A549 (cell line): ENCODE measurements around the gene FAM9B. TPM values are rescaled to one million over a fixed set of nuclear protein-coding genes. Genes with fewer than 3 reads are reported as not detected.

Source experiments
- ATAC-seq, 2 experiments: fragments of 200-7000 bp in 1 of 2; fragments of >200 bp in 1 of 2; cut with Nextera tagmentation in 1 of 2; cut with Tn5 transposase in 1 of 2; 3 replicates each; pipeline versions ENCODE4 v1.8.0 to v1.9.1; 2018 to 2020; ENCODE audit warnings: mild to moderate bottlenecking in 1 of 2, moderate library complexity in 1 of 2
- CTCF ChIA-PET: fragments of 300-600 bp; sonication (Branson Sonifier 250); formaldehyde crosslinking; extraction: SDS; loops from one replicate; lab custom pipeline; 2021; ENCODE audit warnings: antibody characterized with exemption, inconsistent platforms; lab: Yijun Ruan, JAX
- POLR2A ChIA-PET: fragments of 350-600 bp; formaldehyde crosslinking; extraction: SDS; loops from one replicate; lab custom pipeline; 2021; ENCODE audit warnings: antibody characterized with exemption, inconsistent platforms; lab: Yijun Ruan, JAX
- DNase-seq, 2 experiments: peaks; one replicate each; pipeline versions ENCODE4 v3.0.0 to v3.0.0-alpha.2; 2011 to 2016; ENCODE audit warnings: low read depth in 1 of 2, low spot score in 1 of 2
- FAIRE-seq: peaks from 2 replicates; lab custom pipeline; 2011; peaks lifted over from hg19 to GRCh38; lab: Jason Lieb, UNC
- H3K27ac ChIP-seq, 2 experiments: fragments of >200 bp; sonication (Bioruptor Twin); formaldehyde crosslinking; 3 replicates each; pipeline ENCODE4 v1.5.1; 2016 to 2017
- H3K4me1 ChIP-seq: fragments of >200 bp; sonication (Bioruptor Twin); formaldehyde crosslinking; 3 replicates; pipeline ENCODE4 v1.6.1; 2016
- H3K4me2 ChIP-seq: fragments of >200 bp; sonication (Bioruptor Twin); formaldehyde crosslinking; 3 replicates; pipeline ENCODE4 v1.6.1; 2016
- H3K4me3 ChIP-seq: fragments of >200 bp; sonication (Bioruptor Twin); formaldehyde crosslinking; 3 replicates; pipeline ENCODE4 v1.5.1; 2016
- H3K9me3 ChIP-seq: fragments of >200 bp; sonication (Bioruptor Twin); formaldehyde crosslinking; 3 replicates; pipeline ENCODE4 v1.6.1; 2016
- CBX2 ChIP-seq: fragments of 200-600 bp; sonication (generic); IDR thresholded peaks from 2 replicates; pipeline ENCODE4 v1.6.1; 2016; ENCODE audit warnings: low read depth, mild to moderate bottlenecking, borderline replicate concordance
- CEBPB ChIP-seq, 2 experiments: fragments of >200 bp in 1 of 2; sonication (Bioruptor Twin) in 1 of 2; formaldehyde crosslinking in 1 of 2; IDR thresholded peaks; 2 replicates each; pipeline ENCODE4 v1.6.1; 2012 to 2016
- CHD2 ChIP-seq: fragments of 150-350 bp; IDR thresholded peaks from 2 replicates; pipeline ENCODE4 v1.6.1; 2014; ENCODE audit warnings: low read length; ENCODE audit not compliant: partially characterized antibody
- CHD4 ChIP-seq: fragments of 200-600 bp; sonication (generic); IDR thresholded peaks from 2 replicates; pipeline ENCODE4 v1.6.1; 2016; ENCODE audit warnings: antibody characterized with exemption, mild to moderate bottlenecking, borderline replicate concordance
- ELK1 ChIP-seq: fragments of 150-350 bp; IDR thresholded peaks from 2 replicates; pipeline ENCODE4 v1.6.1; 2014; ENCODE audit warnings: low read depth, mild to moderate bottlenecking, low read length
- FOSL2 ChIP-seq, 2 experiments: fragments of 450-650 bp in 1 of 2; fragments of >200 bp in 1 of 2; sonication (Bioruptor Twin) in 1 of 2; formaldehyde crosslinking; IDR thresholded peaks; 2 replicates each; pipeline versions ENCODE4 v1.5.0 to v1.6.1; 2016 to 2020; ENCODE audit warnings: mild to moderate bottlenecking in 1 of 2, moderate library complexity in 1 of 2
- GATA3 ChIP-seq: IDR thresholded peaks from 2 replicates; pipeline ENCODE4 v1.6.1; 2012; ENCODE audit warnings: borderline replicate concordance
- HES2 ChIP-seq: fragments of >200 bp; sonication (Bioruptor Twin); formaldehyde crosslinking; IDR thresholded peaks from 2 replicates; pipeline ENCODE4 v1.6.1; 2016
- HOXA7 ChIP-seq: fragments of 250-450 bp; sonication (Bioruptor Pico); IDR thresholded peaks from 2 replicates; pipeline ENCODE4 v1.5.0; 2020; ENCODE audit warnings: mild to moderate bottlenecking, moderate library complexity
- HOXB5 ChIP-seq: fragments of 250-450 bp; sonication (Bioruptor Pico); IDR thresholded peaks from 2 replicates; pipeline ENCODE4 v1.5.0; 2020; ENCODE audit warnings: mild to moderate bottlenecking, moderate library complexity
- MAFK ChIP-seq: fragments of 450-650 bp; IDR thresholded peaks from 2 replicates; pipeline ENCODE4 v1.6.1; 2014; ENCODE audit not compliant: partially characterized antibody
- NFE2L2 ChIP-seq: fragments of 150-350 bp; conservative IDR thresholded peaks from 2 replicates; pipeline ENCODE4 v1.6.1; 2014; ENCODE audit warnings: low read length
- NPAS2 ChIP-seq: fragments of 250-450 bp; sonication (Bioruptor Pico); IDR thresholded peaks from 2 replicates; pipeline ENCODE4 v1.8.0; 2022; ENCODE audit warnings: mild to moderate bottlenecking, moderate library complexity, borderline replicate concordance
- PHF8 ChIP-seq: fragments of 200-600 bp; sonication (generic); IDR thresholded peaks from 2 replicates; pipeline ENCODE4 v1.6.1; 2016; ENCODE audit warnings: low read depth, mild to moderate bottlenecking, antibody characterized with exemption, moderate library complexity, borderline replicate concordance
- POLR2A ChIP-seq: IDR thresholded peaks from 2 replicates; pipeline ENCODE4 v1.6.1; 2012; ENCODE audit warnings: mild to moderate bottlenecking, low read length
- RAD21 ChIP-seq, 2 experiments: fragments of >200 bp in 1 of 2; sonication (Bioruptor Twin) in 1 of 2; formaldehyde crosslinking in 1 of 2; IDR thresholded peaks in 1 of 2; conservative IDR thresholded peaks in 1 of 2; 2 replicates in 1 of 2; 3 replicates in 1 of 2; pipeline ENCODE4 v1.6.1; 2012 to 2018; ENCODE audit warnings: inconsistent platforms in 1 of 2
- REST ChIP-seq: fragments of 200-600 bp; sonication (generic); IDR thresholded peaks from 2 replicates; pipeline ENCODE4 v1.6.1; 2016; ENCODE audit warnings: antibody characterized with exemption, mild to moderate bottlenecking, moderate library complexity
- SMC3 ChIP-seq: fragments of >200 bp; sonication (Bioruptor Twin); formaldehyde crosslinking; IDR thresholded peaks from 3 replicates; pipeline ENCODE4 v1.6.1; 2018; ENCODE audit warnings: inconsistent platforms
- ZNF302 ChIP-seq: fragments of 250-450 bp; sonication (Bioruptor Pico); IDR thresholded peaks from 2 replicates; pipeline ENCODE4 v1.9.0; 2021; ENCODE audit warnings: inconsistent platforms, mild to moderate bottlenecking, moderate library complexity
- WGBS: methylation state at CpG from one replicate; pipeline ENCODE4 v1.1.6; 2017; ENCODE audit errors: missing lambda C conversion rate; 5-methylcytosine and 5-hydroxymethylcytosine counted together
- polyA plus RNA-seq, 4 experiments: library from polyadenylated mRNA; depleted of rRNA in 3 of 4; stranded (reverse); fragments of >200 nt; fragmentation: RNase III in 1 of 4; extraction: RNeasy Plus Mini Kit Qiagen cat#74134 plus additional on column Dnase treatment in 1 of 4; gene quantifications; 2 replicates in 3 of 4; 3 replicates in 1 of 4; pipeline ENCODE4 v1.2.3, GENCODE V29; 2011 to 2017

Gene FAM9B
- polyA plus RNA-seq, 2 of the 4 experiments (the other 2 are of a cell fraction): not detected

GRCh38 chrX:9074326-9074725 lies 40.4 kb upstream of the FAM9B start (continued):
- TF ChIP-seq REST: no peak
- TF ChIP-seq CEBPB (IDR thresholded peaks at IDR 0.05): no peak
- TF ChIP-seq ZNF302 (CRISPR knock-in tag): no peak
- TF ChIP-seq PHF8: no peak
- TF ChIP-seq GATA3: no peak
- TF ChIP-seq, all 56 proteins: peak for 0

GRCh38 chrX:9072281-9072680 lies 38.4 kb upstream of the FAM9B start:
- CTCF ChIA-PET: no interaction called here
- WGBS: 30% methylated on average over 5 of the region's 5 CpGs
- TF ChIP-seq ELK1 (no peak), FOSL2 (IDR thresholded peaks at IDR 0.05) (no peak), FOSL2 (CRISPR knock-in tag; IDR thresholded peaks at IDR 0.05) (no peak), MAFK (no peak), CBX2 (no peak), SMC3 (no peak), CHD4 (no peak), HOXB5 (CRISPR knock-in tag) (no peak), POLR2A (no peak), PHF8 (no peak), REST (no peak), HOXA7 (CRISPR knock-in tag) (no peak), NPAS2 (no peak), CHD2 (no peak), NFE2L2 (no peak), RAD21 (conservative IDR thresholded peaks at IDR 0.05 in 1 of 2, IDR thresholded peaks at IDR 0.05 in 1 of 2) (no peak), HES2 (no peak)

More at GRCh38 chrX:9072281-9072680, 38.4 kb upstream of the FAM9B start:
- Histone ChIP-seq H3K27ac (no peak overlapping the region), H3K9me3 (no peaks in the 10 kb centered on the region), H3K4me2 (no peak overlapping the region), H3K4me1 (no peaks in the 10 kb centered on the region), H3K4me3 (no peak overlapping the region)
- ATAC-seq (no peak), DNase-seq (no peak), FAIRE-seq (no peak)
- POLR2A ChIA-PET: no interaction called here
